Mononuclear cell (primary cell): Measurements from ENCODE around the gene ELMOD2. TPM values are rescaled to one million over a fixed set of nuclear protein-coding genes. Genes with fewer than 3 reads are reported as not detected.

ENCODE experiments used
- H3K27me3 ChIP-seq: 2 replicates; pipeline ENCODE4 v1.6.0; 2011; ENCODE audit warnings: low read length, control low read depth; ENCODE audit not compliant: insufficient read depth
- H3K4me1 ChIP-seq: 2 replicates; pipeline ENCODE4 v1.5.1; 2011; ENCODE audit warnings: mild to moderate bottlenecking, low read length, control low read depth; ENCODE audit not compliant: insufficient read depth
- H3K4me3 ChIP-seq: 2 replicates; pipeline ENCODE4 v1.5.1; 2011; ENCODE audit warnings: mild to moderate bottlenecking, low read length, moderate library complexity
- H3K9me3 ChIP-seq: 2 replicates; pipeline ENCODE4 v1.5.1; 2011; ENCODE audit warnings: low read depth, mild to moderate bottlenecking, control low read depth, low read length
- total RNA-seq: library from RNA; depleted of rRNA; stranded (reverse); fragments of >200 nt; gene quantifications from one replicate; pipeline ENCODE4 v1.2.3, GENCODE V29; 2012

ELMOD2 gene
- total RNA-seq, 1 donor = 11.2 TPM

GRCh38 chr4:140559696-140560095 lies 35.7 kb downstream of the ELMOD2 start:
- peaks cover 6% of the 10 kb centered on the region for H3K4me1 ChIP-seq
- peaks cover 21% of the 10 kb centered on the region for H3K27me3 ChIP-seq
- H3K9me3 ChIP-seq = no peaks in the 10 kb centered on the region
- no peak overlapping the region for H3K4me3 ChIP-seq

GRCh38 chr4:140568507-140569306 lies 44.7 kb downstream of the ELMOD2 start, which contains the start of gene UCP1:
TSS of gene UCP1 (minus strand) at chr4:140568961. CDS start at chr4:140568729, 232 bp downstream.
- H3K4me3 ChIP-seq = no peak within 1 kb of the TSS
- peaks cover 87% of the 10 kb centered on the region for H3K27me3 ChIP-seq
- no peaks in the 10 kb centered on the region for H3K9me3 ChIP-seq
- peaks cover 19% of the 10 kb centered on the region for H3K4me1 ChIP-seq

GRCh38 chr4:140569307-140569638 lies 45.3 kb downstream of the ELMOD2 start:
- H3K27me3 ChIP-seq = peaks cover 82% of the 10 kb centered on the region
- H3K9me3 ChIP-seq = no peaks in the 10 kb centered on the region
- H3K4me1 ChIP-seq = peaks cover 19% of the 10 kb centered on the region
- no peak overlapping the region for H3K4me3 ChIP-seq

- Histone ChIP-seq H3K27me3 (peaks cover 65% of the 10 kb centered on the region), H3K4me3 (no peak overlapping the region), H3K4me1 (peaks cover 19% of the 10 kb centered on the region), H3K9me3 (no peaks in the 10 kb centered on the region)
These were observed 47.7 kb downstream of the ELMOD2 start for GRCh38 chr4:140571620-140572019.

DNA sequence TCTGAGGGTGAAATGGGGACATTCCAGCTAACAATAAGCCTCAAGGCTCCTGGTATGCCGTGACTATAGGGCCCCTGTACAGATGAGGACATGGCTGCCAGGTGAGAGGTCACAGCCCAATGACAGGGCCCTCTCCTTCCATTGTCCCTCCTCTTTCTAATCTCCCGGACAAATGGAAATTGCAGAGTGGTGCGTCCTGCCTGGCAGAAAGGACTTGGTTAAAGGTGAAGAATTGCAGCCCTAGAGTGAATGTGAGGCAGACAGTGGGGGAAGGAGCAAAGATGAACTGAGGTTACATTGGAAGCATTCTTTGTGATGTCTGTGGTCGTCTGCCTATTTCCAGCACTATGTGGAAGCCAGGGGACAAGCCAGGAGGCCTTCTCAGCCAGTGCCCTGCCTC lies 51.5 kb downstream of the ELMOD2 start:
- Histone ChIP-seq H3K4me3 (no peak overlapping the region), H3K27me3 (peaks cover 56% of the 10 kb centered on the region), H3K4me1 (no peaks in the 10 kb centered on the region), H3K9me3 (no peaks in the 10 kb centered on the region)

- Histone ChIP-seq H3K4me3 (no peak overlapping the region), H3K4me1 (no peaks in the 10 kb centered on the region), H3K9me3 (no peaks in the 10 kb centered on the region), H3K27me3 (peaks cover 42% of the 10 kb centered on the region)
These were observed 55.3 kb downstream of the ELMOD2 start for GRCh38 chr4:140579278-140579677.

DNA sequence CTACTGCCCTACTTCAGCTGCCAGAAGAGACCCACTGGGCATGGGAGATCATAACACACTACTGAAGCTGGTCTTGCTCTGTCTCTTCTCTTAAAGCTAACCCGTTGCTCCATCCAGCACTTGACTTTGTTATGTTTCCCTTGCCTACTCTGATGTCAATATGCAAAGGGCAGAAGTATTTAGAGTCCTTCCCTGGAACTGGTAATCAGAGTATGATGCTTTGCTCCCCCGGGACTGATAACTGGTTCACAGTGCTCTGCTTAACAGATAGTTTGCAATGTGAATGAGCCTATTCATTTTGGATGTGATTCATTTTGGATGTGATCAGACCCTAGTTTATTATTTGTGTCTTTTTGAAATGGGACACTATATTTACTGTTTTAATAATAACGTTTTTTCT lies 57.1 kb downstream of the ELMOD2 start:
- H3K27me3 ChIP-seq = peaks cover 45% of the 10 kb centered on the region

DNA sequence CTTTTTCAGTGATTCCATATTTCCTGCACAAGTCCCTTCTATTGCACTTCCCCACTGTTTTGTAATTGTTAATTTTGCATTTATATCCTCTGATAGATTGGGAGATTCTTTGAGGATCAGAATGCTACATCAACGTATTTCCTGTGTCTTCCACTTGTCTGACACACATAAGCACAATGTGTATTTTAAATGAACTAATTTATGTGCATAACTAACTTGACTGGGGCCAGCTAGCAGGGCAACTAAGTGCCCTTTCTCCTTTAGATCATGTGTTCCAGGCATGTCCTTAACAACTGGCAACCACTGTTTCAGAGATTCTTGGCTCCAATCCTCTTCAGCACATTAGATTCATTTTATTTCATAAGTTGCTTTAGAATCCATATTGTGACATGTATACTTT lies 60.5 kb downstream of the ELMOD2 start:
- H3K27me3 ChIP-seq = peaks cover 27% of the 10 kb centered on the region
- H3K9me3 ChIP-seq = no peaks in the 10 kb centered on the region
- H3K4me3 ChIP-seq = no peak overlapping the region
- H3K4me1 ChIP-seq = no peaks in the 10 kb centered on the region

More for the DNA sequence above, 57.1 kb downstream of the ELMOD2 start:
- Histone ChIP-seq H3K4me1 (no peaks in the 10 kb centered on the region), H3K4me3 (no peak overlapping the region), H3K9me3 (no peaks in the 10 kb centered on the region)

DNA sequence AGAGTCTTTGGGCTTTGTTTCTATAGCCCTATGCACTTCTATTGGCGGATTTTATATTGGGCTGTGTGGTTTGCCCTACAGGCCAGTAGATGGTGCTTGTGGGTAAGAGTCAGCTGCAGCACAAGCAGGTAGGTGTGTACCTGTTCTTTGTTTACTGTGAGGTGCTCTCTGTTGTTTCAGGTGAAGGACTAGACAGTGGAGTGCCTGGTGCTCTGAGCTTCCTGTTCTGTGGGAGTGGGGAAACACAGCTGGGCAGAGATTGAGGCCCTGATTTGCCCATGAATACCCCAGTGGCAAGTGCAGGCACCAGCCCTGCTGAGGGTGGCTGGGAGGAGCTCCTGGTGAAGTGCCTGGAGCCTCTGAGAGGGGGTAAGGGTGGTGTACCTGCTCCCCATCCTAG lies 71.1 kb downstream of the ELMOD2 start:
- peaks cover 8% of the 10 kb centered on the region for H3K27me3 ChIP-seq
- H3K4me3 ChIP-seq = no peak overlapping the region
- peaks cover 5% of the 10 kb centered on the region for H3K9me3 ChIP-seq
- H3K4me1 ChIP-seq = no peaks in the 10 kb centered on the region

- H3K4me3 ChIP-seq = no peak overlapping the region
These were observed 76.4 kb downstream of the ELMOD2 start for GRCh38 chr4:140600408-140600807.

GRCh38 chr4:140602714-140603113 lies 78.7 kb downstream of the ELMOD2 start:
- H3K9me3 ChIP-seq = no peaks in the 10 kb centered on the region
- no peak overlapping the region for H3K4me3 ChIP-seq
- no peaks in the 10 kb centered on the region for H3K4me1 ChIP-seq
- H3K27me3 ChIP-seq = no peaks in the 10 kb centered on the region

More at GRCh38 chr4:140600408-140600807, 76.4 kb downstream of the ELMOD2 start:
- H3K4me1 ChIP-seq = no peaks in the 10 kb centered on the region
- peaks cover 3% of the 10 kb centered on the region for H3K27me3 ChIP-seq
- H3K9me3 ChIP-seq = no peaks in the 10 kb centered on the region

DNA sequence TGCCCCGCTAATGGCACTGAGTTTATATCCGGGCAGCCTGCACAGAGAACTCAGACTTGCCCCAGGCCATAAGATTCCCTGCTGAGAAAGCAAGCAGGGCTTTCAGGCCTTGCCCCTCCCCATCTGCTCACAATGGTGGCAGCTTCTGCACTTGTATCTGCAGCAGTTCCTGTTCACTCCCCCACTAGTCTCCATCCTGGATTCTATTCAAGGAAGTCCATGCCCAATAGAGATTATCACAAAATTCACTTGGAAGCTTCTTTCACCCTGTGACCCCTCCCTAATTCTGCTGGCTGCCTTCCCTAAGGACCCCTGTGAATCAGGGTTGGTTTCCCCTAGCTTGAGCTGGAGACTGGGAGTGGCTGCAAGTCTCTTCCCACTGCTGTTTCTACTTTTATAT lies 79.3 kb downstream of the ELMOD2 start:
- Histone ChIP-seq H3K4me3 (no peak overlapping the region), H3K4me1 (no peaks in the 10 kb centered on the region), H3K9me3 (no peaks in the 10 kb centered on the region), H3K27me3 (no peaks in the 10 kb centered on the region)

Other genes starting within 250 kb of the ELMOD2 start
- 9.3 TPM for gene SCOC, start 150.5 kb upstream of the ELMOD2 start, total RNA-seq
- gene CLGN, start 96.5 kb upstream of the ELMOD2 start, total RNA-seq = 0.42 TPM
- gene MGAT4D, start 25.9 kb upstream of the ELMOD2 start, total RNA-seq = under 0.01 TPM
- not detected for gene UCP1, start 44.8 kb downstream of the ELMOD2 start, total RNA-seq
- gene TBC1D9, start 232.2 kb downstream of the ELMOD2 start, total RNA-seq = 8.7 TPM